Vagina (tissue), 2 donors: ENCODE measurements around the gene TCOF1. TPM values are rescaled to one million over a fixed set of nuclear protein-coding genes. Genes with fewer than 3 reads are reported as not detected.

ENCODE experiments used
- DNase-seq, 2 donors: peaks; one replicate each; pipeline ENCODE4 v3.0.0-alpha.2; 2017; ENCODE audit errors: extremely low spot score in 2 of 2
- H3K27ac ChIP-seq: fragments of 200-600 bp; sonication (generic); one replicate; pipeline ENCODE4 v1.5.1; 2019
- H3K27me3 ChIP-seq: fragments of 200-600 bp; sonication (generic); one replicate; pipeline ENCODE4 v1.5.1; 2019
- H3K36me3 ChIP-seq, 2 donors: fragments of 200-600 bp; sonication (generic); one replicate each; pipeline ENCODE4 v1.5.1; 2017 to 2019
- H3K4me1 ChIP-seq: fragments of 200-600 bp; sonication (generic); one replicate; pipeline ENCODE4 v1.5.1; 2019
- H3K4me3 ChIP-seq, 2 donors: fragments of 200-600 bp; sonication (generic); 1 replicate in 1 of 2; 2 replicates in 1 of 2; pipeline ENCODE4 v1.5.1; 2016 to 2019
- H3K9me3 ChIP-seq: fragments of 200-600 bp; sonication (generic); one replicate; pipeline ENCODE4 v1.5.1; 2019
- POLR2A ChIP-seq, 2 donors: fragments of 450-650 bp; IDR thresholded peaks; one replicate each; pipeline ENCODE4 v1.6.1; 2017; ENCODE audit warnings: antibody characterized with exemption in 2 of 2, mild to moderate bottlenecking in 2 of 2, moderate library complexity in 2 of 2
- POLR2AphosphoS5 ChIP-seq, 2 donors: sonication (generic); formaldehyde crosslinking; IDR thresholded peaks; one replicate each; pipeline ENCODE4 v1.9.0; 2017; ENCODE audit warnings: antibody characterized with exemption in 2 of 2, mild to moderate bottlenecking in 2 of 2, low read depth in 1 of 2; ENCODE audit not compliant: insufficient read depth in 1 of 2
- intact Hi-C: fragments of 100-400 bp; cut with DNase I; formaldehyde crosslinking; loops from one replicate; pipeline ENCODE4 v1.15.1; 2023
- total RNA-seq: library from RNA; depleted of rRNA; stranded (reverse); fragments of >200 nt; gene quantifications from one replicate; pipeline ENCODE4 v1.2.3, GENCODE V29; 2016
- TF ChIP-seq, protein P1 (sequence below), 3 experiments: fragments of 450-650 bp in 2 of 3; fragments of 200-600 bp in 1 of 3; sonication (generic) in 1 of 3; IDR thresholded peaks; one replicate each; pipeline ENCODE4 v1.5.1; 2017 to 2019; ENCODE audit warnings: antibody characterized with exemption in 3 of 3, mild to moderate bottlenecking in 2 of 3, moderate library complexity in 2 of 3

The TCOF1 gene
- total RNA-seq, 1 donor from 2014 or later: 39.3 TPM

DNA sequence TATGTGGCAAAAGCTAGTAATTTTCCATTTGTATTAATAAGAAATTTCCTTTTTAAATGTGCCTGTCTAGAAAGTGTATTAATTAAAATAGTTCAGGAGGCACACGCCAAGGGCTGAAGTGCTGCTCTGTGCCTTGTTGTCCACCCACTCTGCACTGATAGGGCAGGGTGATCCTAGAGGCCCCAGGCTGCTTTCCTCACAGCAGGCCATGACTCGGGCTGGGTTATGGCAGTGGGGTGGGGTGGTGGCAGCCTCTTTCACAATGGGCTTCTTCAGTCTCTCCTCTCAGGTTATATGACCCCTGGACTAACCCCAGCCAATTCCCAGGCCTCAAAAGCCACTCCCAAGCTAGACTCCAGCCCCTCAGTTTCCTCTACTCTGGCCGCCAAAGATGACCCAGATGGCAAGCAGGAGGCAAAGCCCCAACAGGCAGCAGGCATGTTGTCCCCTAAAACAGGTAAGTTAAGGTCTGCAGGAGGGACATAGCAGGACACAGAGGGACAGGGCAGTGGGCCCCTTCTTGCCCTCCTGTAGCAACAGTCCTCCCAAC is 35.7 kb downstream of the TCOF1 start:
- H3K4me1 ChIP-seq: no peaks in the 10 kb centered on the region
- H3K27ac ChIP-seq: no peak overlapping the region
- H3K27me3 ChIP-seq: no peaks in the 10 kb centered on the region
- TF ChIP-seq POLR2A (IDR thresholded peaks at IDR 0.05) (no peak), POLR2AphosphoS5 (IDR thresholded peaks at IDR 0.05; ENCODE audit: insufficient read depth in 1 of 2, low read depth in 1 of 2) (no peak)
- TF ChIP-seq, protein P1, sequence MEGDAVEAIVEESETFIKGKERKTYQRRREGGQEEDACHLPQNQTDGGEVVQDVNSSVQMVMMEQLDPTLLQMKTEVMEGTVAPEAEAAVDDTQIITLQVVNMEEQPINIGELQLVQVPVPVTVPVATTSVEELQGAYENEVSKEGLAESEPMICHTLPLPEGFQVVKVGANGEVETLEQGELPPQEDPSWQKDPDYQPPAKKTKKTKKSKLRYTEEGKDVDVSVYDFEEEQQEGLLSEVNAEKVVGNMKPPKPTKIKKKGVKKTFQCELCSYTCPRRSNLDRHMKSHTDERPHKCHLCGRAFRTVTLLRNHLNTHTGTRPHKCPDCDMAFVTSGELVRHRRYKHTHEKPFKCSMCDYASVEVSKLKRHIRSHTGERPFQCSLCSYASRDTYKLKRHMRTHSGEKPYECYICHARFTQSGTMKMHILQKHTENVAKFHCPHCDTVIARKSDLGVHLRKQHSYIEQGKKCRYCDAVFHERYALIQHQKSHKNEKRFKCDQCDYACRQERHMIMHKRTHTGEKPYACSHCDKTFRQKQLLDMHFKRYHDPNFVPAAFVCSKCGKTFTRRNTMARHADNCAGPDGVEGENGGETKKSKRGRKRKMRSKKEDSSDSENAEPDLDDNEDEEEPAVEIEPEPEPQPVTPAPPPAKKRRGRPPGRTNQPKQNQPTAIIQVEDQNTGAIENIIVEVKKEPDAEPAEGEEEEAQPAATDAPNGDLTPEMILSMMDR (IDR thresholded peaks at IDR 0.05): no peak
- DNase-seq: no peak
- H3K9me3 ChIP-seq: no peaks in the 10 kb centered on the region
- H3K36me3 ChIP-seq: peaks cover 0 to 72% of the 10 kb centered on the region in 2 donors
- intact Hi-C loops: no loop called here
- H3K4me3 ChIP-seq: no peak overlapping the region

DNA sequence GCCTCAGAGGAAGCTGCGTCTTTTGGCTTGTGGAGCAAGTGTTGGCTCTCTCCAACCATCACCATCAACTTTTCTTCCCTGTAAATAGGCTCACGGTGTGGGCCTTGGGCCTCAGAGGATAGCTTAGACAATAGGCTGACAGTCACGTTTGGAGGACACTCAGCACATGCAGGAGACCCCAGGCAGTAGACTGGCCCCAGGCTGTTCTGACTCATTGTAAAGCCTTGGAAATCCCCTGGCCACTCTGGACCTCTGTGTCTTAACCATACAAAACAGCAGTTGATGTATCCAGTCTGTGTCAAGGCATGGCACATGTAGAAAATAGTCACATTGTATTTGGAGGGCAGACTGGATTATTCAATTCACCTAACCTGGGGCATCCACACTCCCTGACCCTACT is 36.6 kb downstream of the TCOF1 start:
- H3K36me3 ChIP-seq: peaks cover 0 to 68% of the 10 kb centered on the region in 2 donors

DNA sequence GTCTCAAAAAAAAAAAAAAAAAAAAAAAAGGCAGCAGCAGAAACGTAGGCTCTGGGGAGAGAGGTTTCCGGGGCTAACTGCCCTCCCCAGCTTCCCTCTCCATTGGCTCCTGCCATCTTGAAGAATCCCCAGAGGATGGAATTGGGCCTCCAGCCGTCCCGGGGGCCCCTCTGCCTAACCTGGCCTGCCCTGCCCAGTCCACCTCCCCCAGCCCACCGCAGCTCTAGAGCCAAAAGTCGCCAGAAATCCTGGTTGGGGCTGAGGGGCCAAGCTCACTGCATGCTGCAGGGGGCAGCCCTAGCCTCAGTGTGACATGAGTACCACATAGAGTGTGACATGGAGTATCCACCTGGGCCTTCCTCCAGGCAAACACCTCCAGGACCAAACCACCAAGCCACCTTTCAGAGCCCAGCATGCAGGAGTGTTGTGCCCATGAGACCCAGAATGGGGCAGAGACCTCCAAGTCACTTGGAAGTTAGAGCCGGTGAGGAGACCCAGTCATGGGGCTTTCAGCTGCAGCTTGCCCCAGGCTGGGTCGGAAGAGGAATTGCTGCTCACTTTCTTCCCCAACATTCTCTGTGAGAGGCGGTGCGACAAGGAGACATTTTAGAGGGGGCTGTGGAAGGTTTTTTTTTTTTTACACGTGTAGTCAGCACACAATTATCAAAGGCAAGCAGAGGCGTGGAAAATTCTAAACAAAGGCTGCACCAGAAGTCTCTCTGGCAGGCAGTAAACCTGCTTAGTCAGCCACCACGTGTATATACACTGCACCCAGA is 37.6 kb downstream of the TCOF1 start:
- H3K27ac ChIP-seq: no peak overlapping the region
- H3K4me1 ChIP-seq: no peaks in the 10 kb centered on the region
- no peak for DNase-seq
- intact Hi-C loops: no loop called here
- peaks cover 0 to 68% of the 10 kb centered on the region in 2 donors for H3K36me3 ChIP-seq
- H3K4me3 ChIP-seq: no peak overlapping the region
- H3K9me3 ChIP-seq: no peaks in the 10 kb centered on the region
- no peak for TF ChIP-seq POLR2A (IDR thresholded peaks at IDR 0.05)
- TF ChIP-seq, protein P1 (IDR thresholded peaks at IDR 0.05): no peak
- no peak for TF ChIP-seq POLR2AphosphoS5 (IDR thresholded peaks at IDR 0.05; ENCODE audit: insufficient read depth in 1 of 2, low read depth in 1 of 2)
- H3K27me3 ChIP-seq: no peaks in the 10 kb centered on the region

More for the DNA sequence above, 36.6 kb downstream of the TCOF1 start:
- TF ChIP-seq, protein P1 (IDR thresholded peaks at IDR 0.05): no peak
- TF ChIP-seq POLR2AphosphoS5 (IDR thresholded peaks at IDR 0.05; ENCODE audit: insufficient read depth in 1 of 2, low read depth in 1 of 2) (no peak), POLR2A (IDR thresholded peaks at IDR 0.05) (no peak)
- H3K4me3 ChIP-seq: no peak overlapping the region
- intact Hi-C loops: no loop called here
- H3K9me3 ChIP-seq: no peaks in the 10 kb centered on the region
- no peak for DNase-seq
- H3K27me3 ChIP-seq: no peaks in the 10 kb centered on the region
- H3K4me1 ChIP-seq: no peaks in the 10 kb centered on the region
- H3K27ac ChIP-seq: no peak overlapping the region

DNA sequence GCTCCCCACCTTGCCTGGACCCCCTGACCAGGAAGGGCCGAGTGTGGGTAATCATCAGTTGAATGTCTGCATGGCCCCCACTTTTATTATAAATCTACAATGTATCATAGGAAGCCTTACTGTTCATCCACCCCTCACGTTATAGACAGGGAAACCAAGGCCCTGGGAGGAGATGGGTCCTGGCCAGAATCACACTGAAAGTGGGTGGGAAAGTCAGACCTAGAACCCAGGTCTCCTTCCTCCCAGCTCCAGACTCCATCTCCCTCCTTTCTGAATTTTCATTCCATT is 38.1 kb downstream of the TCOF1 start:
- H3K4me1 ChIP-seq: no peaks in the 10 kb centered on the region
- H3K9me3 ChIP-seq: no peaks in the 10 kb centered on the region
- intact Hi-C loops: no loop called here
- H3K27me3 ChIP-seq: no peaks in the 10 kb centered on the region
- H3K36me3 ChIP-seq: peaks cover 0 to 63% of the 10 kb centered on the region in 2 donors
- no peak overlapping the region for H3K27ac ChIP-seq
- no peak for DNase-seq
- no peak overlapping the region for H3K4me3 ChIP-seq
- TF ChIP-seq POLR2AphosphoS5 (IDR thresholded peaks at IDR 0.05; ENCODE audit: insufficient read depth in 1 of 2, low read depth in 1 of 2) (no peak), POLR2A (IDR thresholded peaks at IDR 0.05) (no peak)
- TF ChIP-seq, protein P1 (IDR thresholded peaks at IDR 0.05): no peak

DNA sequence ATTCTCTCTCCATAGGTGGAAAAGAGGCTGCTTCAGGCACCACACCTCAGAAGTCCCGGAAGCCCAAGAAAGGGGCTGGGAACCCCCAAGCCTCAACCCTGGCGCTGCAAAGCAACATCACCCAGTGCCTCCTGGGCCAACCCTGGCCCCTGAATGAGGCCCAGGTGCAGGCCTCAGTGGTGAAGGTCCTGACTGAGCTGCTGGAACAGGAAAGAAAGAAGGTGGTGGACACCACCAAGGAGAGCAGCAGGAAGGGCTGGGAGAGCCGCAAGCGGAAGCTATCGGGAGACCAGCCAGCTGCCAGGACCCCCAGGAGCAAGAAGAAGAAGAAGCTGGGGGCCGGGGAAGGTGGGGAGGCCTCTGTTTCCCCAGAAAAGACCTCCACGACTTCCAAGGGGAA is 38.8 kb downstream of the TCOF1 start:
- no peaks in the 10 kb centered on the region for H3K9me3 ChIP-seq
- no peaks in the 10 kb centered on the region for H3K27me3 ChIP-seq
- TF ChIP-seq, protein P1 (IDR thresholded peaks at IDR 0.05): no peak
- TF ChIP-seq POLR2A (IDR thresholded peaks at IDR 0.05) (no peak), POLR2AphosphoS5 (IDR thresholded peaks at IDR 0.05; ENCODE audit: insufficient read depth in 1 of 2, low read depth in 1 of 2) (no peak)
- no peak overlapping the region for H3K27ac ChIP-seq
- peaks cover 0 to 63% of the 10 kb centered on the region in 2 donors for H3K36me3 ChIP-seq
- intact Hi-C loops: no loop called here
- no peak overlapping the region for H3K4me3 ChIP-seq
- no peaks in the 10 kb centered on the region for H3K4me1 ChIP-seq
- DNase-seq: no peak
